GM18951 (cell line): ENCODE data around the gene MSL1.

Experiments
- POLR2A ChIP-seq: IDR thresholded peaks from 4 replicates; pipeline ENCODE4 v1.6.1; 2011; ENCODE audit warnings: mild to moderate bottlenecking; ENCODE audit not compliant: insufficient read length, insufficient read depth; ENCODE audit errors: extremely low read depth
- in situ Hi-C: fragments of 300-500 bp; cut with MboI; formaldehyde crosslinking; loops from one replicate; pipeline ENCODE4 v1.12.0; 2022; ENCODE audit warnings: low sequenced_read_pairs, mixed read lengths, inconsistent platforms; ENCODE audit not compliant: unreplicated experiment

The MSL1 gene

DNA sequence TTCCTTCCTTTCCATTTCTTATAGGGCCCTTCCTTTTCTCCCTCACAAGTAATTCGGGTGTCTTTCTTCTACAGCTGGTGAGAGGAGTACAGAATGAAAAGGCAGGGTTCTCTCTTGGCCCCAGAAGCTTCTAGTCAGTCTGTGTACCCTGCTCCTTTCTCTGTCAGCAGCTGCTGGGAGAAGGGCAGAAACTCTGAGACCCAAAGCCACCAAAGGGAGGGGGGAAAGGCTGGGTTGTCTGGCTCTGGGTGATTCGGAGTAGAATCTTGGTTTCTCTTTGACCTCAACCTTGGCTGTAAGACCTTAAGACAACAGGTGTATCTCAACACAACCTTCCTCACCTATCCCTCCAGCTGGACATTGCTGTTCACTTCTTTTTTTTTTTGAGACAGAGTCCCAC, 18.1 kb upstream of the MSL1 start:
- no peak for TF ChIP-seq POLR2A
- in situ Hi-C loops, result no loop called here

DNA sequence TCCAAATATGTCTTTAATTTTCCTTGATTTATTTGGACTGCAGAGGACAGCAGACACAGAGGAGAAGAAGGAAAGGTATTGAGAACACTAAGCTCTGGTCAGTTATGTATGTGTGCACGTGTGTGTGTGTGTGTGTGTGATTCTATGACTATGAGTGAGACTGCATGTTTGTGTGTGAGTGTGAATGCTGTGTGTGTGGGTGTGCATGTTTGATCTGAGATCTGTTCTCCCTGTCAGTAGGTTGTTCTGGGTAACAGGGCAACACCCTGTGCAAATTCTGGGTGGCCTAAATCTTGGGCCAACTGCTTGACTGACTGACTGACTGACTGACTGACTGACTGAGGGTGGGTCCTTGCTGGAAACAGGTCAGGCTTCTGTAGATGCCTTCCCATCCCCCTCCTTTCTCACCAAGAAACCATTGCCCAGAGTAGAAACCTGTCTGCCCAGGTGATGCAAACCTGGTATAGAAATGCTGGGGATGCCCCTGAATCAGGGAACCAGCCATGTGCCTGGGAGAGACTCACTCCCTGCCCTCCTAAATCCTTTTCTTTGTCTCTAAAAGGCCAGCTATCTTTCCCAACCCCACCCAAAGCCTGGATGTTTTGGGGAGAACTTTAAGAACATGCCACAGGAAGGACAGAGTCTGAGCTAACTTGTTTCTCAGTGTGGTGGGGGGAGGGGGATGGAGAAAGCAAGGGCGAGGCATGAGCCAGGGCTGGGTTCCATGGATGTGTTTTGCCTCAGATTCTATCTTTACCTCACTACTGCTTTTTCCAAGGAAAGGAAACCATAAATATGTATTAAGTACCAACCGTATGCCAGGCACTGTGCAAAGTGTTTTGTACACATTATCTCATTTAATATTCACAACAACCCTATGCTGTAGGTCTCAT, 16.9 kb upstream of the MSL1 start:
- in situ Hi-C loops, result no loop called here
- TF ChIP-seq POLR2A, result no peak

- no peak for TF ChIP-seq POLR2A
- in situ Hi-C loops, result no loop called here
Measured at GRCh38 chr17:40105861-40106759, 15.7 kb upstream of the MSL1 start.

DNA sequence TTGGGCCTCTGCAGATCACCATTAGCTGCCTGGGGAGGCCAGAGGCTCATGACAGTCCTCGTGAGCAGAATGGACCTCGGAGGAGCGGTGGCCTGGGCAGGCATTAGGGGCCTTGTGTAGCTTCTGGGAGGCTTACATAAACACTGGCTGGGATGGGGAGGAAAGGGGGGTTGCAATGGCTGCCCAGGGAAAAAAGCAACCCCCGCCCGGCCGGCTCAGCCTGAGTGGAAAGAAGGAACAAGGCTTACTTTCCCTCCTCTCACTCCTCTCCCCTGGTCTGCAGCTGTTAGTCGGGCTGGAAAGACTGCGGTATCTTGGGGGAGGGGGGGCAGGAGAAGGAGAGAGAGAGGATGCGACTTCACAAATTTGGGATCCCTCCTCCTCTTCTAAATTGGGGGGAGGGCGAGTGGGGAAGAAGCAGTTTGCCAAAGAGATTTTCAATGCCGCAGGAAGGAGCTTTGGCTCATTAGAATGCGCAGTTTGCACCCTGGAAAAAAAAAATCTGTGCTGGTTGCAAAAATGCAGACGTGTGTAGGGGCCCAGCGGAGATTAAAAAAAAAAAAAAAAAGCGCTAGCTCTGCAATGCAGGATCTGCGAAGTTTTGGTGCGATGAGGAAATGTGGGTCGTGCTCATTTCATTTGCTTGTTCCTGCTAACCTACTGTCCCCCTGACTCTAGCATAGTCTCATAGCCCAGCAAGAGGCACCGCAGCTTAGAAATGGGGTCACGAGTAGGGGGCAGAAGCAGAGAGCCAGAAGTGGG, 14.8 kb upstream of the MSL1 start:
- no peak for TF ChIP-seq POLR2A
- in situ Hi-C loops, result no loop called here

GRCh38 chr17:40107522-40108174, 14.1 kb upstream of the MSL1 start:
- in situ Hi-C loops, result no loop called here
- no peak for TF ChIP-seq POLR2A

- in situ Hi-C loops, result no loop called here
- no peak for TF ChIP-seq POLR2A
Measured at GRCh38 chr17:40108970-40109824, 12.6 kb upstream of the MSL1 start.

GRCh38 chr17:40110026-40110845, 11.5 kb upstream of the MSL1 start:
- in situ Hi-C loops, result no loop called here

DNA sequence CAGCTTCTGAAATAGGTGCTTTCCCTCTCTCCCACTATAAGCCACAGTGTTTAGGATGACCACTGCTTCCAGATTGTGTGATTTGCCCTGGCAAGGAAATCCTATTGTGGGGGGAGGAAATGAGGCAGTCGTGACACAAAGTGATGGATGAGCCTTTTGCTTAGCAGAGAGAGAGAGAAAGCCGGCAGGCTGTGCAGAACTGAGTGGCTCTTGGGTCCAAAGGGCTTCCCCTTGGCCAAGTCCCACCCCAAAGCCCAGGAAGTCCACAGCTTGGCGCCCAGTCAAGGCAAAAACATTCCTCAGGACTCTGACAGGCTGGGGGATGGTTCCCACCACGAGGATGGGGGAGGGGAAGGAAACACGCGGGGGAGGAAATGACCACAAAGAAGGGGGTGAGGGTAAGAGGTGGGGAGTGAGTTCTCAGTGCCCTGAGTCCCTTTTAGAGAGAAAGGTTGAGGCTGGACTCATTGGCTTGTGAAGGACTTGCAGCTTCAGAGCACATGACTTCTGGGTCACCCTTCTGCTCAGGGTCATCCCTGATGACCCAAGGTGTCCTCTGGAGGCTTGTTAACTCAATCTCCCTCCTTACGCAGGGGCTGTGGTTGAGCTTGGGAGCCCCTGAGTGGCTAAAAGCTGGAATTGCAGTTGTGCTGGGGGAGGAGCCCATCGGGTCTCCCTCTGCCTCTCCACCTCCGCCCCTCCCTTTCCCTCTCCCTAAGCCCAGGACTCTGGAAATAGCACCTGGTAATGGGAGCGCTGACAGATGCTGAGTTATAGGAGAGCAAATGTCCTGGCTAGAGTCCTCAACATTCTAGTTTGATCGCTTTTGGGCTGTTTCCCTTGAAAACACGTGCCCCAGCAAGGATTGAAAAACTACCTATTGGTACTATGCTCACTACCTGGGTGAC, 10.3 kb upstream of the MSL1 start:
- in situ Hi-C loops, result no loop called here
- no peak for TF ChIP-seq POLR2A

More at GRCh38 chr17:40110026-40110845, 11.5 kb upstream of the MSL1 start:
- no peak for TF ChIP-seq POLR2A

DNA sequence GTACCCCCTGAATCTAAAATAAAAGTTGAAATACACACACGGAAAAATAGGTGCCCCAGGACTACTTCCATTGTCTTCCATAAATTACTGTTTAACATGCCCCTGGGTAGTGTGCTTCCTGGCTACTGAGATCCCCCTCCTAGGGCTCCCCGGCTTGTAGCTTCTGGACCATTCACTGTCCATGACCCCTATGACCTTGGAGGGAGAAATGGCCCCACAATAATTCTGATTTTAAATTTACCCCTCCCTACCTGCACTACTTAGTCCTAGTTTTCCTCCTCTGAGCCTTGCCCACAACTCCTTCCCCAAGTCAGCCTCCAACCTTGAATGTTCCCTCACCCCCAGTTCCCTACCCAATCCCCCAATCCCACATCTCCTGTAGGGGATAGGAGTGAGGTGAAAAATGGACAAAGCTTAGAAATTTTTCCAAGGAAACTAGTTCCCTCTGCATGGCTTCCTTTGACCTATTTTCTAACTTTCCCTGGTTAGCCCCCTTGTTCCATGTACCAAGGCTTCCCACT, 9.5 kb upstream of the MSL1 start:
- TF ChIP-seq POLR2A, result no peak
- in situ Hi-C loops, result no loop called here

- no peak for TF ChIP-seq POLR2A
- in situ Hi-C loops, result no loop called here
Measured at GRCh38 chr17:40112718-40113109, 9.1 kb upstream of the MSL1 start.
